Measurements from ENCODE around the gene MICOS13. TPM values are rescaled to one million over a fixed set of nuclear protein-coding genes. Genes with fewer than 3 reads are reported as not detected.

Gene MICOS13
- total and polyA plus RNA-seq, 2 donors (not counting 3 experiments of a cell fraction or from before 2014, with no cell fraction given), result 55.3 to 86.1 TPM

- Histone ChIP-seq H3K27me3 (ENCODE audit: control insufficient read depth in 2 of 2, insufficient read depth in 2 of 2, low read length in 2 of 2) (no peaks in the 10 kb centered on the region), H3K27ac (ENCODE audit: insufficient read depth, low read depth, low read length) (no peak overlapping the region), H4K20me1 (replicated peaks; ENCODE audit: control insufficient read depth, extremely low read depth, insufficient read depth, low read length) (no peaks in the 10 kb centered on the region), H3K4me2 (ENCODE audit: insufficient read depth, low read length) (no peak overlapping the region), H3K9me3 (replicated peaks; ENCODE audit: control insufficient read depth, insufficient read depth, low read length) (no peaks in the 10 kb centered on the region), H3K4me1 (ENCODE audit: control insufficient read depth, extremely low read depth, insufficient read depth, low read length) (peaks cover 10% of the 10 kb centered on the region), H2AFZ (ENCODE audit: low read depth, low read length) (no peak overlapping the region), H3K9me1 (replicated peaks; ENCODE audit: control insufficient read depth, extremely low read depth, insufficient read depth, low read length) (no peaks in the 10 kb centered on the region), H3K9ac (replicated peaks; ENCODE audit: extremely low read depth, insufficient read depth, low read length) (no peak overlapping the region), H3K4me3 (replicated peaks in 1 of 3; ENCODE audit: insufficient read depth in 1 of 3, low read depth in 1 of 3, low read length in 3 of 3) (no peak overlapping the region), H3K79me2 (ENCODE audit: control insufficient read depth, insufficient read depth, low read length) (peaks cover 9% of the 10 kb centered on the region), H3K36me3 (ENCODE audit: control insufficient read depth in 2 of 2, extremely low read depth in 1 of 2, insufficient read depth in 2 of 2, low read length in 2 of 2) (peaks cover 0 to 7% of the 10 kb centered on the region in 2 experiments)
- intact Hi-C loops (cut with micrococcal nuclease) (no loop called here), dilution Hi-C loops (cut with MboI; ENCODE audit: extremely low pct_ligation_motif_present, low sequenced_read_pairs) (no loop called here)
- ChIA-PET POLR2A (no interaction called here), CTCF (interaction anchor here (1.0 to 1.1 kb wide), 2 partner anchors 10 to 13 kb away, joined by 4 read pairs; partner anchors contain the start of gene RPL36)
- DNase-seq (ENCODE audit: low read depth, low spot score), result no peak
- no peak for FAIRE-seq
- TF ChIP-seq MYC (IDR thresholded peaks at IDR 0.05; ENCODE audit: low read depth, low read length), result no peak
- no peak for TF ChIP-seq MAX (IDR thresholded peaks at IDR 0.05; ENCODE audit: insufficient read depth, insufficient read length)
- TF ChIP-seq GATA2 (IDR thresholded peaks at IDR 0.05; ENCODE audit: insufficient read depth, insufficient read length, low read depth, low read length), result no peak
- no peak for TF ChIP-seq EZH2 (IDR thresholded peaks at IDR 0.05; ENCODE audit: borderline replicate concordance, low read depth, low read length, severe bottlenecking)
- no peak for TF ChIP-seq JUN (IDR thresholded peaks at IDR 0.05; ENCODE audit: borderline replicate concordance, insufficient read depth, insufficient read length, low read depth)
- no peak for TF ChIP-seq POLR2A (IDR thresholded peaks at IDR 0.05; ENCODE audit: low read depth, low read length)
- TF ChIP-seq POLR2AphosphoS5 (IDR thresholded peaks at IDR 0.05; ENCODE audit: insufficient read depth, low read depth, low read length), result no peak
- TF ChIP-seq FOS (IDR thresholded peaks at IDR 0.05; ENCODE audit: borderline replicate concordance, insufficient read depth, low read length), result no peak
- no peak for TF ChIP-seq CTCF (IDR thresholded peaks at IDR 0.05; ENCODE audit: extremely low read depth in 1 of 2, insufficient read depth in 1 of 2, low read depth in 1 of 2, low read length in 2 of 2)
- BruUV-seq (replicated peaks), result no TSS peak
Measured at GRCh38 chr19:5676105-5676771, 4.1 kb downstream of the MICOS13 start.
